Measurements from ENCODE around the gene IRF4.

DNA sequence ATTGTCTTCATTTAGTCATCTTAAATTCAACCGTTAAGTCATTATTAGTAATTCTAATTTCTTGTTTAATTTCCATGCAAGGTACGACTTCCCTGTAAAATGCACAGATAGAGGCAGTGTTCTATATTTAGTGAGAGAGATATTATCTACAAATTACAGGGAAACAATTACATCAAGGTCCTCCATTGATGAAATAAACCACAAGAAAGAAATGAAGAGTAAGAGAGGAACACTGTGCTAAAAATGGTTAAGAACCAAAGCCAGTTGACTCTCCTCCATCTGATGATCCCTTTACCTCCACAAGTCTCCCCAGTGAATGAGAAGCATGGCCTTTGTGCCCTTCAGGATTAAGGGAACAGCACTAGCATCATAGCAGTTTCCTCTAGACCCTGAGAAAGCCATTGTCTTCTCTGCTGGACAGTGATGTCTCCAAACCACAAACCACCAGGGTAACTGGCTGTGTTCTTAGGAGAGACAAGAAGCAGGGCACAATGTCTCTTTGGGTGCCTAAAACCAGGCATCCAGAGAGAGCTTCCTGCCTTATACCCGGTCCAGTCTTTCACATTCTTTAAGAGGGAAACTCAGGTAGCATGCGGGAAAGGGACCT is 38.1 kb downstream of the IRF4 start:
- TF ChIP-seq TAF1 (IDR thresholded peaks at IDR 0.05; ENCODE audit: borderline replicate concordance, low read depth, low read length) (no peak), POLR2AphosphoS5 (IDR thresholded peaks at IDR 0.05; ENCODE audit: low read depth, low read length) (no peak), POLR2A (IDR thresholded peaks at IDR 0.05; ENCODE audit: low read depth, low read length) (no peak)
